CD4-positive, alpha-beta T cell treated with Interferon alpha-2 for 1 hour (primary cell): ENCODE results near the gene TFAP2A.

Experiments
- DNase-seq, 2 donors: peaks; one replicate each; pipeline ENCODE4 v3.0.0-alpha.2; 2020 to 2022

The TFAP2A gene

DNA sequence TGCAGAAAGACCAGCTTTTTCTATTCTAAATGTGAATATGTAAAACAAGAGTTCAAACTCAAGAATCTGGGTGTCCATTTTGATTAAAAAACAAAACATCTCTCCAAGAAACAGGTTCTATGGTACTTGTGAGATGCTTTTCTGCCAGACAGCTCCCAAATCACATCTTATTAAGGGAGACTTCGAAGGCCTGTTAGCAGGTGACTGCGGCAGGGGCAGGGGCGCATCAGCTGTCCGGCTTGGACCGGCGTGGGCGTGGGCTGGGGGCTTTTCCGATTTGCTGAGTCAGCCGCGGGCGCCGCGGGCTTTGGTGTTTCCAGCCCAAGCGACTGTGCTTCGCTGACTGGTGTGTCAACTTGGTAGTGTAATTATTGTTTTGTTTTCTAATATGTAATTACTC, 32.6 kb downstream of the TFAP2A start:
- DNase-seq, result no peak

DNA sequence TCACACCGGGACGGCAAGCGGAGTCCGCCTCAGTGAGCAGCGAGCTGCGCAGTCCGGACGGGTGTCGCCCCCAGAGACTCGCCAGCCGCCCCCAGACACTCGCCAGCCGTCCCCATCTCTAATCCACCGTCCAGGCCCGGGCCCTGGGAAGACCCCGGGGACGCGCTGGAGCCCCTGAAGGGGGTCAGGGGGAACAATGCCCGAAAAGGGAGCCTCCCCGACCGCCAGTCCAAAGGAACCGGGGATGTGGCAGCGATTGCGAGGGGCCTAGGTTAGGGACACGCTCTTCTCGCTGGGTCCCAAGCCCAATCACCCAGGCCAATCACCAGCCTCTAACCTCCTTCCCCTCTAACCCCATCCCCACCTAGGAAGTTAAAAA, 33.1 kb downstream of the TFAP2A start:
- no peak for DNase-seq

DNA sequence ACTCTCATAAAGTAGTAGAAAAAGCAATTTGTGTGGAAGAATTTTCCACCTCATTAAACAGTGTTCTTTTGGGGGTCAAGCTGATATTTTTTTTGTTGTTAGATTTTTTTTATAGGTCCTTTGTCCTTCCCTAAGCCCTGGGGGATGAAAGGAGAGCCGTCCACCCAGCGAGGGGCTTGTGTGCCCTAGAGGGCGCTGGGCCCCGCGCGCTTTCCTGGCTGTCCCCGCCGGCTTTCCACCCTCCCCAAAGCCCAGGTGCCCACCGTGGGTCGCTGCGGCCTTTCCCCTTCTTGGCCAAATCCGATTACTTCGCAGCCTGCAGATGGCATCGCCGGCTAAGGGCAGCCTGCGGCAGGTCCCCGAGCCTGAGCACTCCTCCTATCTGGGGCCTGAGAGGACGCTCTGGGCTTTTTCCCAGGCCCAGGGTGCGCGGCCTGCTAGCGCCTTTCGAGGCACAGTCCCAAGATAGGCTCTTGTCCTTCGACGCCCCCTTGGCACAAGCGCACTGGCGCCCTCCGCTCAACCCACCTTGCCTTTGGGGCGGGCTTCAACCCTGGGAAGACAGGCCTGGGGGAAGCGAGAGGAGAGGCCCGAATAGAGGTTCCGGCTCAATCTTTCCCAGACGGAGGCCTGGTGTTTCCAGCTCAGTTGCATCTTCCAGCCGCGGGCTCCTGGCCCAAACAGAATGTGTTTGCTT, 33.6 kb downstream of the TFAP2A start:
- DNase-seq, result no peak

DNA sequence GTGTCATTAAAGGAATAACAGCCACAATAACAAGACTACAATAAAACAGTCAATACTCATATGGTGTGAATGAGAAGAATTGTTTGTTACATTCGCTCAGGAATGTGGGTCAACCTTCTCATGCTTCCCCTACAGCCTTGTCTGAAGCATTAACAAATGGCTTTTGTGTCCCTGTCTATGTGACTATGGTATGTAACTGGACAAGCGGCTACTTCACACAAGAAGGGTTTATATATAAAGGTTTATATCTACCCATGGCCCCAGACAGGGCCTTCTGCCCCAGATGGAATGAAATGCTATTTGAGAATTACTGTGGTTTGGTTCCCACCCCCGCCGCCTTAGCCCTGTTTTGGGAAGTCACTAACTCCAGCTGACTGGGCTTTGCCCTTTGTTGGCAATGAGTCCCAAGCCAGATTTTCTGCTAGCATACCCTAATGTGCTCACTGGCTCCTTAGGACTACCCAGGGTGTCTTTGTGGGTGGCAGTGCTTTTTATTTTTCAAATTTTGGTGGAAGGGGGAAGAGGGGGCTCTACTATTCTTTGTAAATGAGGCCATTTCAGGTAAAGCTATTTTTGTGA, 39.4 kb downstream of the TFAP2A start:
- DNase-seq, result no peak

DNA sequence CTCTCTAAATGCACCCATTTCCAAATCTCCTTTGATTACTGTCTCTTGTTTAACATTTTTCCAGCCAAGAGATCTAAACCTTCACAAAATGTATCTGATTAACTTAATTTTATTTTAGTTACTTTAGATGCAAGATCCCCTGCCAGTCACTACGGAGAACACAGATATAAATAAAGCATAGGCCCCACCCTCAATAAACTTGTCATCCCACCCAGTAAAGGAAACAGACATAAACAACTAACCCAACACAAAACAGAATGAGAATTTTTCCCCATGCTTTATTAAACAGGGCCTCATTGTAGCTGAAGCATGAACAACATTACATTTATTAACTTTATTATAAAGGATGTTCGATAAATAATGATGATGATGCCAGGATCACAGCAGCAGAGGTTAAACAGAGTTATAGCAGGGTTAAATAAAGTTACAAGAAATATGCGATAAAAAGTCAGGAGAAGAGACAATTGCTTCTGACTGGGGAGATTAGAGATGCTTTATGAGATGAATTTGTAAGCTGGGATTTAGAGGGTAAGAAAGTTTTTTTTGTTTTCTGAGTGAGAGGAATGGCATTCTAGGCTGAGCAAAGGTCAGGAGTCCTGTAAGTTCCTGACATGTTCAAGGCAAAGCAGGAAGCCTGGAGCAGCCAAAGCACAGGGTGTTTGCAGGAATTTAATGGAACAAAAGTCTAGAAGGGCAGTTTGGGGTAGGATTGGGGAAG, 41.1 kb downstream of the TFAP2A start:
- DNase-seq, result no peak

DNA sequence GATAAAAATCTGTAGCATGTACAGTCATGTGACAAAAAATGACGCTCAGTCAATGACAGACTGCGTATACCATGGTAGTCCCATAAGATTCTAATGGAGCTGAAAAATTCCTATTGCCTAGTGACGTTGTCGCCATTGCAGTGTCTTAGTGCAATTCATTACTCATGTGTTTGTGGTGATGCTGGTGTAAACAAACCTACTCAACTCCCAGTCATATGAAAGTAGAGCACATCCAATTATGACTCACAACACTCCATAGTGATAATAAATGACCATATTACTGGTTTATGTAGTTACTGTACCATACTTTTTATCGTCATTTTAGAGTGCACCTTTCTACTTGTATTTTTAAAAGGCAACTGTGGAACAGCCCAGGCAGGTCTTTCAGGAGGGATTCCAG, 45.0 kb downstream of the TFAP2A start:
- no peak for DNase-seq

DNA sequence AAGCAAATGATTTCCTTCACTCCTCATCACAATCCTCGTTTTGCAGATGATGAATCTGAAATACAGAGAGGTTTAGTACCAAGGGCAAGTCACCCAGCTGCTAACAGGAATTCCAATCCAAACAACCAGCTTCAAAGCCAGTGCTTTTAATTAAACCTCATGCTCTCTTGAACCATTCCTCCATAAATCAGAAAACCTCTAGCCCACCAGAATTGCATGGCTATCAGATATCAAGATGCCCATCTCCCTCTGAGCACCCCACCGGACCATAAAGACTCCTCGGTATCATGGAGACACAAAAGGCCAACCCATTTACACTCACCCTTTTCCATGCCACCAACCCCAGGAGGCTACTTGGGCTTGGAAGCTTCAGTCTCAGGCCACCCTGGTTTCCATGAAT, 46.0 kb downstream of the TFAP2A start:
- no peak for DNase-seq

DNA sequence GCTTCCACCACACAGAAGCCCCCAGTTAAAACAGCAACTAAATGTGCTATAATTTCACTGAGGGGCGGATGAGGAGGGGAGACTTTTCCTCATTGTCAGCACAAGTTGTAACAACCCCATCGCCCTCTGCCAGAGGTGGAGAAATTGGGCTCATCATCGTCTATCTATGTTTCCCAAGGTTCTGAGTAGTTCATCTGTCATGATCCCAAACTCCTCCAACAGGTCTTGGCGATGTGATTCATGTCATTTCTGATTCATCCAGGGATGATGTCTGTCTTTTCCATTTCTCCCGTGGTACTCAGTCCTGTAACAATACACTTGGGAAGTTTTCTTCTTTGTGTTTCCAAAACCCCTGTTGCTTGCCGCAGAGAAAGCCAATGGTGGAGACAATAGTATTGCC, 51.0 kb downstream of the TFAP2A start:
- no peak for DNase-seq

DNA sequence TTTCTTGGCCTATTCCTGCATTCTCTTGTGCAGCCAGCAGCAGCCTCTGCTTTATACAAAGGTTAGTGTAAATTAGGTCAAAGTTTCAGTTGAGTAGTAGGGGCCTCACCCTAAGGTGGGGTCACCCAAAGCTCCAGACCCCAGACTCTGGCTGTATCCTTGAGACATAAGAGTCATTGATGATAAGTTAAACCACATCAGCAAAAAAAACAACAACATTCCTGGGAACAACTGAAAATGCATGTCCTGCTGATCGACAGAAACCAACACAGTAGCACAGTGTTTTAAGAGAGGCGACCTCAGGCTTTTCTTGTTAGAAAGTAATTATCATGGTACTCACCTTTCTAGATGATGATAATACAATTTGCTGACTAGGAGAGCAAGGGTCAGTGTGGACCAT, 52.6 kb downstream of the TFAP2A start:
- DNase-seq, result no peak

DNA sequence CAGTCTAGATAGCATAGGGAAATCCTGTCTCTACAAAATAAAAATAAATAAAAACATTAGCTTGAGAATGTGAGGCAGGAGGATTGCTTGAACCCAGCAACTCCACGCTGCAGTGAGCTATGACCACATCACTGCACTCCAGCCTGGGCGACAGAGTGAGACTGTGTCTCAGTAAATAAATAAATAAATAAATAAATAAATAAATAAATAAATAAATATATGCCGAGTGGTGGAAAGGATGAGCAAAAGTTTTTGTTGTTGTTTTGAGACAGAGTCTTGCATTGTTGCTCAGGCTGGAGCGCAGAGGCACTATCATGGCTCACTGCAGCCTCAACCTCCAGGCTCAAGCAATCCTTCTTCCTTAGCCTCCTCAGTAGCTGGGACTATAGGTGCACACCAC, 53.4 kb downstream of the TFAP2A start:
- no peak for DNase-seq

DNA sequence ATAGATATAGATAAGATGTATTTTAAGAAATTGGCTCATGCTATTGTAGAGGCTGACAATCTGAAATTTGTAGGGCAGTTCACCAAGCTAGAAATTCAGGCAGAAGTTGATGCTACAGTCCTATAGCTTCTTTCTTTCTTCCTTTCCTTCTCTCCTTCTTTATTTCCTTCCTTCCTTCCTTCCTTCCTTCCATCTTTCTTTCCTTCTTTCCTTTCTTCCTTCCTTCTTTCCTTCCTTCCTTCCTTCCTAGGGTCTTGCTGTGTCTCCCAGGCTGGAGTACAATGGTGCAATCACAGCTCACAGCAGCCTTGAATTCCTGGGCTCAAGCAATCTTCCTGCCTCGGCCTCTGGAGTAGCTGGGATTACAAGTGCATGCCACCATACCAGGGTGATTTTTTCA, 55.3 kb downstream of the TFAP2A start:
- no peak for DNase-seq

DNA sequence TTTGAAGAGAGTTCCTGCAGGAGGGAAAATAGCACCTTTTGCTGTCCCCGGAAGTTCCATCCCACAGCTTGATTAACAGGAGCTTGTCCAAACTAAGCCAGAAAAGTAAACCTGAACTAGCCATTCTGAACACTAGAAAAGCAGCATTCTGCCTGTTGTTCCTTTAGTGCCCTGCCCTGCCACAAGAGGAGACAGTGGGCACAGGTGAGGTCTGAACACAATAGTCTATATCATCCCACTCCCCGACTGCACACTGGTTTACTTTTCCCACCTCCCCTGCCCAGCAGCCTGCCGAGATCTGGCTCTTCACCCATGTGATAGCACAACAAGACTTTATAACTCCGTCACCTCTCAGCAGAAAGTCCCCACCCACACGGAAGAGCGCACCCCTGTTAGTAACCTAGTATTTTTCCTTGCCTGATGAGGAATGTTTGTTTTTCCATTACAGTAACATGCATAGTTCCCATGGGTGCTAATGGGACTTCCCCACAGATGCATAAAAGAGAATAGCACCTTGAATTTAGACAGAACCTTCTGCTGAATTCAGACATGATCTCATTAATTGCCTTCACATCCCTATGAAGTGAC, 59.7 kb downstream of the TFAP2A start:
- DNase-seq, result no peak

DNA sequence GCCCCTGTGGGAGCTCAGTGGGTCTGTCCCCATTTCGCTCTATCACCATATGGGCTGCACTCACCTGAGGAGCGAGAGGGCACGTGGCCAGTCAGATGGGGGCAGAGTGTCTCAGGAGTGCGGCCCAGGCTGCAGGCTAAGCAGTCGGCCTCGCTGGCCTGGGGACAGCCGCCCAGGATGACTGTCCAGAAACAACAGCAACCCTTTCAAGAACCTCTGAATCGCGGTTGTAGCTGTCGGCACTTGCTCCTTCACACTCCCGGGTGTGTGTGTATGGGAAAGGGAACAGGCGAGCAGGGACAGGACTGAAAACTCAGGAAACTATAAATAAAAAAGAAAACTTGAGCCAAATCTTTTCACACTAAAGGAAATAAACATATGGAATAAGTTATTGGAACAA, 63.1 kb downstream of the TFAP2A start:
- no peak for DNase-seq

DNA sequence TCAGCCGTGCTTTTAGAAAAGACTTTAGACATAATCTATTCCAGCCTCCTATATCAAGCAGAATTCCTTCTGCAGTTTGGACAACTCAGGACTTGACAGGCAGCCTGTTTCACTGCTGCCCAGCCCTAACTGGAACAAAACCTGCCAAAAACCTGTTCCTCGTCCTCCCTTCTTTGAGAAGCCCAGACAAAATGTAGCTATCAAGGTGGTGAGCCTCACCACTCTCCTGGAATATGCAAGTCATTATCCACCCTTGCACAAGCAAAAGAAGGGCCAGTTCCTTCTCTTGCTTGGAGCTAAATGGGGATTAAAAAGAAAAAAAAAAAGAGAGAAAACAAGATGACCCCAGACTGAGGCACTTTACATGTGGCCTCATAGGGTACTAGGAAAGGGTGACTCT, 64.2 kb downstream of the TFAP2A start:
- no peak for DNase-seq

DNA sequence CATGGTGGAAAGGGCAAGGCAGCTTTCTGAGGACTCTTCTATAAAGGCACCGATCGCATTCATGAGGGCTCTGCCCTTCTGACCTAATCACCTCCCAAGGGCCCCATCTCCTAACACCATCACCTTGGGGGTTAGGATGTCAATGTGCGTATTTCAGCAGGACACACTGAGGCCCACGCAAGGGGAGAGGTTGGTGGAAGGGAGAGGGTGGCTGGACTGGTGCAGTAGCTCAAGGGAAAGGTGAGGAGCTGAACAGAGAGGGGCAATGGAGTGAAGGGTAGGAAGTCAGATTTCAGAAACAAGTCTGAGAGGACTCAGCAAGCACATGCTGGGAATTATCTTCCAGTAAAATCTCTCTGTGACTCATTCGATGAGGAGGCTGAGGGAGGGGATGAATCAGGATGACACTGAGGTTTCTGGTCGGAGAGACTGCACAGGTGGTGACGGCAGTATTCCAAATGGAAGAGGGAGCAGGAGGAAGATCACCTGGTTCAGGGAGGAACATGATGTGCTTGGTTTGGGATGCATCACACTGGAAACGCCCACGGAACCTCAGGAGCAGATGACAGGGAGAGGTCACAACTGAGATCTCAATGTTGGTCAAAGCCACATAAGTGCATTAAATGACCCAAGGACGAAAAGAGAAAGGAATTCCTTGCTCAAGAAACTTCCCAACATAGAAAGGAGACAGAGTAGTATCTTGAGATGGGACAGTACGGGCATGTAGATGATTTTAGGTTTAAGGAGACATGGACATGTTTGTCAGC, 67.1 kb downstream of the TFAP2A start:
- no peak for DNase-seq
